GM12872 (cell line): Measurements from ENCODE around the gene EPHB2.

Source experiments
- TF ChIP-seq, protein P1 (sequence below): IDR thresholded peaks from 3 replicates; pipeline ENCODE4 v1.5.1; 2011; ENCODE audit warnings: low read depth, mild to moderate bottlenecking, low read length, moderate library complexity; ENCODE audit not compliant: insufficient read depth

EPHB2 gene

DNA sequence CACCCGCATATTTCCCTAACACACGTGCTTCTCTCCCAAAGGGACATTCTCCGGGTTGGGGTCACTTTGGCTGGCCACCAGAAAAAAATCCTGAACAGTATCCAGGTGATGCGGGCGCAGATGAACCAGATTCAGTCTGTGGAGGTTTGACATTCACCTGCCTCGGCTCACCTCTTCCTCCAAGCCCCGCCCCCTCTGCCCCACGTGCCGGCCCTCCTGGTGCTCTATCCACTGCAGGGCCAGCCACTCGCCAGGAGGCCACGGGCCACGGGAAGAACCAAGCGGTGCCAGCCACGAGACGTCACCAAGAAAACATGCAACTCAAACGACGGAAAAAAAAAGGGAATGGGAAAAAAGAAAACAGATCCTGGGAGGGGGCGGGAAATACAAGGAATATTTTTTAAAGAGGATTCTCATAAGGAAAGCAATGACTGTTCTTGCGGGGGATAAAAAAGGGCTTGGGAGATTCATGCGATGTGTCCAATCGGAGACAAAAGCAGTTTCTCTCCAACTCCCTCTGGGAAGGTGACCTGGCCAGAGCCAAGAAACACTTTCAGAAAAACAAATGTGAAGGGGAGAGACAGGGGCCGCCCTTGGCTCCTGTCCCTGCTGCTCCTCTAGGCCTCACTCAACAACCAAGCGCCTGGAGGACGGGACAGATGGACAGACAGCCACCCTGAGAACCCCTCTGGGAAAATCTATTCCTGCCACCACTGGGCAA, 202.9 kb downstream of the EPHB2 start:
- TF ChIP-seq, protein P1, sequence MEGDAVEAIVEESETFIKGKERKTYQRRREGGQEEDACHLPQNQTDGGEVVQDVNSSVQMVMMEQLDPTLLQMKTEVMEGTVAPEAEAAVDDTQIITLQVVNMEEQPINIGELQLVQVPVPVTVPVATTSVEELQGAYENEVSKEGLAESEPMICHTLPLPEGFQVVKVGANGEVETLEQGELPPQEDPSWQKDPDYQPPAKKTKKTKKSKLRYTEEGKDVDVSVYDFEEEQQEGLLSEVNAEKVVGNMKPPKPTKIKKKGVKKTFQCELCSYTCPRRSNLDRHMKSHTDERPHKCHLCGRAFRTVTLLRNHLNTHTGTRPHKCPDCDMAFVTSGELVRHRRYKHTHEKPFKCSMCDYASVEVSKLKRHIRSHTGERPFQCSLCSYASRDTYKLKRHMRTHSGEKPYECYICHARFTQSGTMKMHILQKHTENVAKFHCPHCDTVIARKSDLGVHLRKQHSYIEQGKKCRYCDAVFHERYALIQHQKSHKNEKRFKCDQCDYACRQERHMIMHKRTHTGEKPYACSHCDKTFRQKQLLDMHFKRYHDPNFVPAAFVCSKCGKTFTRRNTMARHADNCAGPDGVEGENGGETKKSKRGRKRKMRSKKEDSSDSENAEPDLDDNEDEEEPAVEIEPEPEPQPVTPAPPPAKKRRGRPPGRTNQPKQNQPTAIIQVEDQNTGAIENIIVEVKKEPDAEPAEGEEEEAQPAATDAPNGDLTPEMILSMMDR, result no peak

DNA sequence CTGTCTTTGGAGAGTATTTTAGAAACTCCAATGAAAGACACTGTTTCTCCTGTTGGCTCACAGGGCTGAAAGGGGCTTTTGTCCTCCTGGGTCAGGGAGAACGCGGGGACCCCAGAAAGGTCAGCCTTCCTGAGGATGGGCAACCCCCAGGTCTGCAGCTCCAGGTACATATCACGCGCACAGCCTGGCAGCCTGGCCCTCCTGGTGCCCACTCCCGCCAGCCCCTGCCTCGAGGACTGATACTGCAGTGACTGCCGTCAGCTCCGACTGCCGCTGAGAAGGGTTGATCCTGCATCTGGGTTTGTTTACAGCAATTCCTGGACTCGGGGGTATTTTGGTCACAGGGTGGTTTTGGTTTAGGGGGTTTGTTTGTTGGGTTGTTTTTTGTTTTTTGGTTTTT, 203.5 kb downstream of the EPHB2 start:
- TF ChIP-seq, protein P1, result no peak

DNA sequence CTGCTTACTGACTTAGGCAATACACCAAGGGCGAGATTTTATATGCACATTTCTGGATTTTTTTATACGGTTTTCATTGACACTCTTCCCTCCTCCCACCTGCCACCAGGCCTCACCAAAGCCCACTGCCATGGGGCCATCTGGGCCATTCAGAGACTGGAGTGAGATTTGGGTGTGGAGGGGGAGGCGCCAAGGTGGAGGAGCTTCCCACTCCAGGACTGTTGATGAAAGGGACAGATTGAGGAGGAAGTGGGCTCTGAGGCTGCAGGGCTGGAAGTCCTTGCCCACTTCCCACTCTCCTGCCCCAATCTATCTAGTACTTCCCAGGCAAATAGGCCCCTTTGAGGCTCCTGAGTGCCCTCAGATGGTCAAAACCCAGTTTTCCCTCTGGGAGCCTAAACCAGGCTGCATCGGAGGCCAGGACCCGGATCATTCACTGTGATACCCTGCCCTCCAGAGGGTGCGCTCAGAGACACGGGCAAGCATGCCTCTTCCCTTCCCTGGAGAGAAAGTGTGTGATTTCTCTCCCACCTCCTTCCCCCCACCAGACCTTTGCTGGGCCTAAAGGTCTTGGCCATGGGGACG, 204.1 kb downstream of the EPHB2 start:
- TF ChIP-seq, protein P1, result no peak

DNA sequence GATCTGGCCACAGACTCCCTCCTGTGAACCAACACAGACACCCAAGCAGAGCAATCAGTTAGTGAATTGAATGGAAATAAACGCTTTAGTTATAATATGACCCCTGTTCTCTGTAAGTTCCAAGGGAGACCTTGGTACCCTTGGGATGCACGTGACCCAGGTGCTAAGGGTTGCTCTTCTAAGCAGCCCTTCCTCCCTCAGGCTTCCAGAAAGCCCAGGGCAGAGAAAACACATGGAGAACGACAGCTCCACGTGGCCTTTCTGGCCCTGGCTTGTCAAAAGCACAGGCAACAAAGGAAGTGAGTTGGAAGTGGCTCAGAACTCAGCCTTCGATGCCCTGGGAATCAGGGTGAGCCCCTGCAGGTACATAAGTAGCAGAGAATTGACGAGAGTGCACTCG, 204.6 kb downstream of the EPHB2 start:
- TF ChIP-seq, protein P1, result no peak

DNA sequence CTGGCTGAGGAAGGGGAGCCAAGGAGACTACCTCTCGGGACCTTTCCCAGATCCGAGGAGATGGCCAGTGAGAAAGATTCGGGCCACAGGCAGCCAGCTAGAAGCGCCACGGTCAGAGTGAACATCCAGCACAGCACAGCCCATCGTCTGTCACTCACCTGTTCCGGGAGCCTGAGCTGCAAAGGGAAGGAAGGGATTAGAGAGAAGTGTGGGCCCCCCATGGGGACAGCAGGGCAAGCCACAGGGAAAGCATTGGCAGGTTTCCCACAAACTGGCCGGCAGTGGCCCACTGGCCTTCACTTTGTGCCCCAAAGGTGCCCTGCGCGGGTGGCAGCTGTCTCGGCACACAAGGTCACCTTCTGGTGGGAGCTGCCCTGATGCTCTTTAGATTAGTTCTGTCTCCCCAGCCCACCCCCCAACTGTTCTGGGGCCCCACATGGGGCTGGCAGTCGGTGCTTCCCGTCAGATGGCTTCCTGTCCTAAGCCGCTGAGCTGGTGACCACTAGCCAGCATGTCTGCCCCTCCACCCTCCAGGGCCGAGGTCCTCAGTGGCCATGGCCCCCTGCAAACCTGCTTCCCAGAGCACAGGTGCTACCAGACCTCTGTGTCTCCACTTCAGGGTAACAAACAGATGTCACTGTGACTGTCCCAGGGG, 205.3 kb downstream of the EPHB2 start:
- TF ChIP-seq, protein P1, result no peak

DNA sequence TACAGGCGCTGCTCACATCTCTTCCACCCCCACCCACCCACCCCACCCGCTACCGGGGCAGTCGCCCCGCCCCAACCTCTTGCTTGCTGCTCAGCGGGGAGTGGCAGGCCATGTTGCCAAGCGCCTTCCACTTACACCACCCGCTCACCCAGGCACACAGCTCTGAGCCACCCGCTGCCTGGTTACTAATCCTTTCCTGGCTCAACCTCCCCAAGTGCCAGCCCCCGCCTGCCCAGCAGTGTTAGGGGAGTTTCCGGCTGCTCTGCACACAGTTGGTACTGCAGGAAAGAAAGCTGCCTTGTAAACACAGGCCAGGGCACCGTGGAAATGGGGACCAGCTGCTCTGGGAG, 205.8 kb downstream of the EPHB2 start:
- TF ChIP-seq, protein P1, result no peak

DNA sequence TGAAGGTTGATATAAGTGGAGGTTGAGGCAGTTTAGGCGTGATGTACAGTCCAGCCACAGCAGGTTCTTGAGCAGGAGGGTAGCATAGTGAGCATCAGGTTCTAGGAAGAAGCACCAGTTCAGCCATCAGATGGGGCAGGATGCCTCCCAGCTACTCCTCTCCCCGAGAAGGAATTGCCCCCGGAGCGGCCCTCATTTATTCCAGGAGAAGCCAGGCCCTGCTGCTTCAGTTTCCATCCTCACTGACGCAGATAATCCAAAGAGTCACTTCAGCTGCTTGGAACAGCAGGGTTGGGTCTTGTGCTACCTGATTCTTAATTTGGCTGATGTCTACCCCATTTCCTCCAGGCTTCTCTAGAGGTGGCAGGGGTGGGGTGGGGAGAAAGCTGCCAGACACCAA, 207.3 kb downstream of the EPHB2 start:
- TF ChIP-seq, protein P1, result no peak
